GM21447 (cell line): ENCODE data around the gene BRF1.

Source experiments
- ATAC-seq: cut with Tn5 transposase; IDR thresholded peaks from one replicate; pipeline ENCODE4 v1.9.1; 2021; ENCODE audit not compliant: unreplicated experiment

The BRF1 gene

GRCh38 chr14:105211086-105211757 lies 89.6 kb downstream of the BRF1 start:
- no peak for ATAC-seq

- ATAC-seq = no peak
Measured at GRCh38 chr14:105210266-105211025, 90.4 kb downstream of the BRF1 start.

- ATAC-seq = no peak
Measured at GRCh38 chr14:105209646-105210045, 91.2 kb downstream of the BRF1 start.

- no peak for ATAC-seq
Measured at GRCh38 chr14:105209091-105209490, 91.7 kb downstream of the BRF1 start.

- no peak for ATAC-seq
Measured at GRCh38 chr14:105208738-105209075, 92.1 kb downstream of the BRF1 start.

GRCh38 chr14:105207996-105208737 lies 92.6 kb downstream of the BRF1 start:
- no peak for ATAC-seq

- ATAC-seq = no peak
Measured at GRCh38 chr14:105207460-105207901, 93.3 kb downstream of the BRF1 start.

- no peak for ATAC-seq
Measured at GRCh38 chr14:105206873-105207272, 93.9 kb downstream of the BRF1 start.

- no peak for ATAC-seq
Measured at GRCh38 chr14:105205673-105206208, 95.1 kb downstream of the BRF1 start.

- no peak for ATAC-seq
Measured at GRCh38 chr14:105204931-105205672, 95.7 kb downstream of the BRF1 start.

GRCh38 chr14:105204206-105204930 lies 96.4 kb downstream of the BRF1 start:
- ATAC-seq = no peak

GRCh38 chr14:105203701-105204100 lies 97.1 kb downstream of the BRF1 start:
- no peak for ATAC-seq

- no peak for ATAC-seq
Measured at GRCh38 chr14:105203057-105203531, 97.7 kb downstream of the BRF1 start.

GRCh38 chr14:105201925-105202513 lies 98.8 kb downstream of the BRF1 start:
- no peak for ATAC-seq

- no peak for ATAC-seq
Measured at GRCh38 chr14:105201156-105201924, 99.5 kb downstream of the BRF1 start.

GRCh38 chr14:105200641-105201040 lies 100.2 kb downstream of the BRF1 start:
- no peak for ATAC-seq

GRCh38 chr14:105200074-105200473 lies 100.7 kb downstream of the BRF1 start:
- no peak for ATAC-seq

- ATAC-seq = no peak
Measured at GRCh38 chr14:105199093-105199492, 101.7 kb downstream of the BRF1 start.

- no peak for ATAC-seq
Measured at GRCh38 chr14:105198588-105198987, 102.2 kb downstream of the BRF1 start.
